ENCODE data around the gene TMEM150B.

GRCh38 chr19:55285229-55285890 is 39.8 kb downstream of the TMEM150B start:
- no peak for TF ChIP-seq CTCF (conservative IDR thresholded peaks at IDR 0.05; ENCODE audit: low read length)
- no peak for TF ChIP-seq EZH2phosphoT487 (IDR thresholded peaks at IDR 0.05; ENCODE audit: borderline replicate concordance, low read depth, low read length)
